D721Med (cell line): ENCODE results near the gene U2AF2.

Source experiments
- DNase-seq: peaks from one replicate; pipeline ENCODE4 v3.0.0; 2011; ENCODE audit warnings: low spot score; ENCODE audit not compliant: insufficient read length
- FAIRE-seq: peaks from 2 replicates; lab custom pipeline; 2011; peaks lifted over from hg19 to GRCh38; lab: Jason Lieb, UNC
- TF ChIP-seq, protein P1 (sequence below): IDR thresholded peaks from 2 replicates; pipeline ENCODE4 v1.5.1; 2012; ENCODE audit warnings: mild to moderate bottlenecking, control low read depth; ENCODE audit not compliant: insufficient read depth; ENCODE audit errors: missing control alignments

The U2AF2 gene

DNA sequence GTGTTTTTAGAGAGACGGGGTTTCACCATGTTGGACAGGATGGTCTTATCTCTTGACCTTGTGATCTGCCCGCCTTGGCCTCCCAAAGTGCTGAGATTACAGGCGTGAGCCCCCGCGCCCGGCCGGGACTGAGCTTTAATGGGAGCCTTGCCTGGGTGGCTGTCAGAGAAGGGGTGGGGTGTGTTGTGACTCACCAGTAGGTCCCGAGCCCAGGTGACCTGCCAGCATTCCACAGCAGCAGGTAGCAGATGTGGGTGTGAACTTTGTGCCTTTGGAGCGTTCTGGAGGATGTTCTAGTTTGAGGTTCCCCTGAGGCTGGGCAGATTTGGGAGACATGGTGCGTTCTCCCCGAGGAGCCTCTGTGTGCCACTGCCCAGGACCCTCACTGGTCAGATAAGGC is 13.1 kb downstream of the U2AF2 start:
- DNase-seq (no peak), FAIRE-seq (no peak)
- TF ChIP-seq, protein P1, sequence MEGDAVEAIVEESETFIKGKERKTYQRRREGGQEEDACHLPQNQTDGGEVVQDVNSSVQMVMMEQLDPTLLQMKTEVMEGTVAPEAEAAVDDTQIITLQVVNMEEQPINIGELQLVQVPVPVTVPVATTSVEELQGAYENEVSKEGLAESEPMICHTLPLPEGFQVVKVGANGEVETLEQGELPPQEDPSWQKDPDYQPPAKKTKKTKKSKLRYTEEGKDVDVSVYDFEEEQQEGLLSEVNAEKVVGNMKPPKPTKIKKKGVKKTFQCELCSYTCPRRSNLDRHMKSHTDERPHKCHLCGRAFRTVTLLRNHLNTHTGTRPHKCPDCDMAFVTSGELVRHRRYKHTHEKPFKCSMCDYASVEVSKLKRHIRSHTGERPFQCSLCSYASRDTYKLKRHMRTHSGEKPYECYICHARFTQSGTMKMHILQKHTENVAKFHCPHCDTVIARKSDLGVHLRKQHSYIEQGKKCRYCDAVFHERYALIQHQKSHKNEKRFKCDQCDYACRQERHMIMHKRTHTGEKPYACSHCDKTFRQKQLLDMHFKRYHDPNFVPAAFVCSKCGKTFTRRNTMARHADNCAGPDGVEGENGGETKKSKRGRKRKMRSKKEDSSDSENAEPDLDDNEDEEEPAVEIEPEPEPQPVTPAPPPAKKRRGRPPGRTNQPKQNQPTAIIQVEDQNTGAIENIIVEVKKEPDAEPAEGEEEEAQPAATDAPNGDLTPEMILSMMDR, result no peak

DNA sequence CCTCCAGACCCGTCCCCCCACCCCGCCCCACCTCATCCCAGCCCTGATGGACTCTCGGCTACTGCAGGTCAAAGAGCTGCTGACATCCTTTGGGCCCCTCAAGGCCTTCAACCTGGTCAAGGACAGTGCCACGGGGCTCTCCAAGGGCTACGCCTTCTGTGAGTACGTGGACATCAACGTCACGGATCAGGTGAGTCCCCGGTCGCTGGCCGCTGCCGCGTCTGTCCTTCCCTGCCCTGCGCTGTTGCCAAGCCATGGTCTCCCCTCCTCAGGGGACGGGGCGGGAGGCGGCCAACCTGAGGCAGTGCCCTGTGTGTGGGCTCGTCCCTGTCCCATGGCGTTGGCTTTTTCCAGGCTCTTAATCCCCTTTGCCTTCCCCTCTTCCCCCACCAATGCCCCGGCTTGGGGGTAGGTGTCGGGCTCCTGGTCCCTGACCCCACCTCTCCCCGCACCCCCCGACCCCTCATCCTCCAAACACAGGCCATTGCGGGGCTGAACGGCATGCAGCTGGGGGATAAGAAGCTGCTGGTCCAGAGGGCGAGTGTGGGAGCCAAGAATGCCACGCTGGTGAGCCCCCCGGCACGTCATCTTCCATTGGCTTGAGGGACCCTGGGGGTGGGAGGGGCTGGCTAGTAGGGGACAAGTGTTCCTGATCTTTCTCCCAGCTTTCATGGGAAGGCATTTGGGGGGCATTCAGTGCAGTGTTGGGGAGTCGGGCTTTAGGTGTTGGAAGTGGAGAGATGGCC is 13.9 kb downstream of the U2AF2 start:
- TF ChIP-seq, protein P1, result no peak

DNA sequence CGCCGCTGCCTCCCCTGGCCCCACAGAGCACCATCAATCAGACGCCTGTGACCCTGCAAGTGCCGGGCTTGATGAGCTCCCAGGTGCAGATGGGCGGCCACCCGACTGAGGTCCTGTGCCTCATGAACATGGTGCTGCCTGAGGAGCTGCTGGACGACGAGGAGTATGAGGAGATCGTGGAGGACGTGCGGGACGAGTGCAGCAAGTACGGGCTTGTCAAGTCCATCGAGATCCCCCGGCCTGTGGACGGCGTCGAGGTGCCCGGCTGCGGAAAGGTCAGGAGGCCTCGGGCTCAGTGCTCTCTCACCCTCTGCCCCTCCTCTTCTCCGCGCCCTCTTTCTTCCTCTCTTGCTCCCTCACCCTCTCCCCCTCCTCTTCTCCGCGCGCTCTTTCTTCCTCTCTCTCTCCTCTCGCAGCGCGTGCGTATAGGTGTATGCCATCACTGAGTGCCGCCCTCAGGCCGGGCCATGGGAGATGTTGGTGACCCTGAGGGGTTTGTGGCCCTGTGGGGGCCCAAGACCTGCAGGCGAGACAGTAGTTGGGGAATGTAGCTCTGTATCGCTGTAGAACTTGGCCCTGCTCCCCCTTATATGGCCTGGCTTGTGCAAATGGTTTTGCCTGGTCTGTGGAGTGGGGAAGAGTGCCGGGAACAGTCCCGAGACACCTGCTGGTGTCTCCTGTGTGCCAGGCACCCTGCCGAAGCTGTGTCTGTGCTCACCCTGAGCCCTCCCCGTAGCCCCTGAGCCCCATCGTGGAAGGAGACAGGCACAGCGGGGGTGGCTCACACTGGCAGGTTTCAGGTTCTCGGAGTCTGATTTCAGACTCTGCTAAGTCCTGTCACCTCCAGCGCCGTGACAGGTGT is 14.8 kb downstream of the U2AF2 start:
- no peak for FAIRE-seq
- no peak for DNase-seq
- TF ChIP-seq, protein P1, result no peak

More for the DNA sequence above, 13.9 kb downstream of the U2AF2 start:
- DNase-seq, result no peak
- FAIRE-seq, result no peak

DNA sequence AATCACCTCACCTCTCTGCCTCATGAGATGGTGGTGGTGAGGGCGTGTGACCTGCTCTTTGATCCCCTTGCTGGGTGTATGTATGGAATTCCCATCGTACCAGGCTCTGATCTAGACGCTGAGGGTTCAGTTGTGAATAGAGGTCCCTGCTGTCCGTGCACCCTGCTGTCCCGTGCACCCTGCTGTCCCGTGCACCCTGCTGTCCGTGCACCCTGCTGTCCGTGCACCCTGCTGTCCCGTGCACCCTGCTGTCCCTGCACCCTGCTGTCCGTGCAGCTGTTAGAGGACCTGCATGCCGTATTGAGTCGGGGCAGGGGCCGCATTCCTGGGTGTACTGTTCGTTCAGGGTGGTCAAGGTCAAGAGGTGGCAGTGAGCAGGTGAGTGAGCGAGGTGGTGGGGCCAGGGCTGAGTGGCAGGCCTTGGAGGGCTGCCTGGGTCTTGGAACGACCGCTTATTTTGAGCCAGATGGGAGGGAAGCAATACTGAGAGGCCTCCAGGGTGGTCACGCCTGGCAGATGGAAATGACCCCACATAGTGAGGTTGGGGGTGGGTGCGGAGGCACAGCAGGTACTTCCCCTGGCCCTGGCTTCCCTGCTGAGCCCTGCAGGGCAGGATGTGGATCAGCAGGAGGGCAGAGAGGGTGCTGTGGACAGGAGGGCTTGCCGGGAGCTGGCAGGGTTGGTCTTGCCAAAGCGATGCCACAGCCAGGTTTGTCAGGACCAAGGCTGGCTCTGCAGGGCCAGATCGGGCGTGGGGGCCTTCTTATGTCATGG is 15.6 kb downstream of the U2AF2 start:
- TF ChIP-seq, protein P1, result no peak
- no peak for FAIRE-seq
- no peak for DNase-seq

DNA sequence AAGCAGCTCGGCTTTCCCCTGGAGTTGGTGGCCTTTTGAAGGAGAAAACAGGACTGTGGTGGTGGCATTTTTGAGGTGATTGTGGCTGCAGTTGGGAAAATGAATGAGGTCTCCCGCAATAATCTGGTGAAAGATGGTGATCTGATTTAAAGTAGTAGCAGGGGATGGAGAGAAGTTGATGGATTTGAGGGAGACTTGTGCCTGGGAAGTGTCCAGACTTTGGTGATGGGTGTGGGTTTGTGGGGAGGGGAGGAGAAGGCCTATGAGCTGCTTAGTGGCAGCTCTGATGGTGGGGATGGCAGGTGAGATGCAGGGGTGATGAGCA is 16.2 kb downstream of the U2AF2 start:
- FAIRE-seq, result no peak
- TF ChIP-seq, protein P1, result no peak

DNA sequence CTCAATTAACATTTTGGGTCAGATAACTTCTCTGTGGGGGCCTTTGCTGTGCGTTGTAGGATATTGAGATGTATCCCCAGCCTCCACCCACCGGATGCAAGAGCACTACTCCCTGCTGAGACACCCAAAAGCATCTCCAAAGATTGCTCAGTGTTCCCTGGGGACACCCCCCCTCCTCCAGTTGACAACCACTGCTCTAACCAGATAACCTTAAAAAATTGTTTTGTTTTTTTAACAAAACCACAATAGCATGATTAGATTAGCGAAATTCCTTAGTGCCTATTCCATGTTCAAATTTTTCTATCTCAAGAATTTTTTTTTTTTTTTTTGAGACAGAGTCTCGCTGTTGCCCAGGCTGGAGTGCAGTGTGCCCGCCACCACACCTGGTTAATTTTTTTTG is 17.6 kb downstream of the U2AF2 start:
- TF ChIP-seq, protein P1, result no peak
- DNase-seq, result no peak
- FAIRE-seq, result no peak

More for the DNA sequence above, 16.2 kb downstream of the U2AF2 start:
- no peak for DNase-seq
